Upper lobe of left lung (tissue), 6 donors: ENCODE measurements around the gene ZNF254. TPM values are rescaled to one million over a fixed set of nuclear protein-coding genes. Genes with fewer than 3 reads are reported as not detected.

Experiments used
- ATAC-seq, 2 donors: fragments of 200-7000 bp; cut with Tn5 transposase; one replicate each; pipeline ENCODE4 v1.9.1; 2022; ENCODE audit warnings: mild to moderate bottlenecking in 2 of 2, moderate library complexity in 2 of 2; ENCODE audit not compliant: low FRiP score in 2 of 2
- DNase-seq, 2 donors: peaks; one replicate each; pipeline ENCODE4 v3.0.0-alpha.2; 2019 to 2020
- H3K27ac ChIP-seq, 4 donors: fragments of 200-600 bp; sonication (generic); one replicate each; pipeline ENCODE4 v1.5.1; 2016 to 2019
- H3K27me3 ChIP-seq, 4 donors: fragments of 200-600 bp; sonication (generic); one replicate each; pipeline ENCODE4 v1.5.1; 2017 to 2019
- H3K36me3 ChIP-seq, 4 donors: fragments of 200-600 bp; sonication (generic); one replicate each; pipeline ENCODE4 v1.5.1; 2016 to 2019
- H3K4me1 ChIP-seq, 4 donors: fragments of 200-600 bp; sonication (generic); one replicate each; pipeline ENCODE4 v1.5.1; 2018 to 2019
- H3K4me3 ChIP-seq, 4 donors: fragments of 200-600 bp; sonication (generic); one replicate each; pipeline ENCODE4 v1.5.1; 2017 to 2019; ENCODE audit warnings: mild to moderate bottlenecking in 2 of 4, moderate library complexity in 1 of 4
- H3K9me3 ChIP-seq, 4 donors: fragments of 200-600 bp; sonication (generic); one replicate each; pipeline ENCODE4 v1.5.1; 2018 to 2019
- EP300 ChIP-seq, 4 donors: sonication (generic); formaldehyde crosslinking; IDR thresholded peaks; one replicate each; pipeline ENCODE4 v1.5.1; 2017; ENCODE audit warnings: antibody characterized with exemption in 4 of 4, control low read depth in 2 of 4
- POLR2A ChIP-seq, 4 donors: fragments of 450-650 bp; IDR thresholded peaks; one replicate each; pipeline ENCODE4 v1.5.1; 2016 to 2017; ENCODE audit warnings: antibody characterized with exemption in 4 of 4, mild to moderate bottlenecking in 2 of 4
- POLR2AphosphoS5 ChIP-seq, 2 donors: sonication (generic); formaldehyde crosslinking; IDR thresholded peaks; one replicate each; pipeline ENCODE4 v1.5.1; 2017; ENCODE audit warnings: antibody characterized with exemption in 2 of 2
- WGBS, 2 donors: methylation state at CpG; one replicate each; pipeline ENCODE4 v1.1.5; 2017 to 2018; 5-methylcytosine and 5-hydroxymethylcytosine counted together
- total RNA-seq, 6 donors: library from RNA; depleted of rRNA in 4 of 6; stranded (reverse); fragments of >200 nt in 4 of 6; gene quantifications; one replicate each; pipeline versions ENCODE4 v1.1.0 to v1.2.1, GENCODE V29; 2016 to 2021
- TF ChIP-seq, protein P1 (sequence below), 6 experiments: fragments of 450-650 bp in 4 of 6; fragments of 200-600 bp in 2 of 6; sonication (generic) in 2 of 6; IDR thresholded peaks; one replicate each; pipeline ENCODE4 v1.5.1; 2016 to 2019; ENCODE audit warnings: antibody characterized with exemption in 6 of 6
- donor health status: DM: no; HTN: no; CAD: no; lungs with moderate emphysema.
- donor health status: DM: no; HTN: yes; CAD: no; lungs with severe emphysema.

ZNF254 gene
- total RNA-seq, 6 donors from 2014 or later, result 15.5 to 60.0 (median 18.9) TPM

DNA sequence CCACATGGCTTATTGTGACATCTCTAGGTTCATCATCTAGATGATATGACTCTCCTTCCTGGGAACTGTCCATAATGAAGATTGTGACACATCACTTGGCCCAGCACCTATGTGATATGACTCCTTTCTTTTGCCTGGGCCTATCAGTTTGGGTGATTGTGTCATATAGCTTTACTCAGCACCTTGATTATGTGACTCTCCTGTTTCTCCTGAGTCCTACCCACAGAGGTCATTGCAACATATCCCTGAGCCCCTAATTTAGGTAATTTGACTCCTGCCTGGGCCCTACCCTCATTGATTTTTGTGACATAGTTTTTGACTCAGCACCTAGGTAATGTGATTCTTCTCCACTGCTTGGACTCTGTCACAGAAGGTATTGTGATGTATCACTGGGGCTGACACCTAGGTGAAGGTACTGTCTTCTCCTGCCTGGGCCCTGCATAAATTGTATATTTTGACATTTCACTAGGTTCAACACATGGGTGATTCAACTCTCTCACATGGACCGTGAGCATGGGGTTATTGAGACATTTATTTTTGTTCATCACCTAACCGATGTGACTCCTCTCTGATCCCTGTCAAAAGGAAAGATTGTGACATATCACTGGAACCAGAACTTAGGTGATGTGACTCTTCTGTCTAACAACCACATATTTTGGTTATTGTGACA lies 26.2 kb upstream of the ZNF254 start:
- WGBS, 2 donors, result 90 to 92% methylated on average over 2 of the region's 2 CpGs
- Histone ChIP-seq H3K4me1 (no peaks in the 10 kb centered on the region), H3K27ac (no peak overlapping the region), H3K27me3 (no peaks in the 10 kb centered on the region), H3K9me3 (no peaks in the 10 kb centered on the region), H3K36me3 (peaks cover 0 to 62% (median 32%) of the 10 kb centered on the region in 4 donors), H3K4me3 (no peak overlapping the region)
- TF ChIP-seq EP300 (IDR thresholded peaks at IDR 0.05) (no peak), POLR2AphosphoS5 (IDR thresholded peaks at IDR 0.05) (no peak), POLR2A (IDR thresholded peaks at IDR 0.05) (no peak)
- TF ChIP-seq, protein P1, sequence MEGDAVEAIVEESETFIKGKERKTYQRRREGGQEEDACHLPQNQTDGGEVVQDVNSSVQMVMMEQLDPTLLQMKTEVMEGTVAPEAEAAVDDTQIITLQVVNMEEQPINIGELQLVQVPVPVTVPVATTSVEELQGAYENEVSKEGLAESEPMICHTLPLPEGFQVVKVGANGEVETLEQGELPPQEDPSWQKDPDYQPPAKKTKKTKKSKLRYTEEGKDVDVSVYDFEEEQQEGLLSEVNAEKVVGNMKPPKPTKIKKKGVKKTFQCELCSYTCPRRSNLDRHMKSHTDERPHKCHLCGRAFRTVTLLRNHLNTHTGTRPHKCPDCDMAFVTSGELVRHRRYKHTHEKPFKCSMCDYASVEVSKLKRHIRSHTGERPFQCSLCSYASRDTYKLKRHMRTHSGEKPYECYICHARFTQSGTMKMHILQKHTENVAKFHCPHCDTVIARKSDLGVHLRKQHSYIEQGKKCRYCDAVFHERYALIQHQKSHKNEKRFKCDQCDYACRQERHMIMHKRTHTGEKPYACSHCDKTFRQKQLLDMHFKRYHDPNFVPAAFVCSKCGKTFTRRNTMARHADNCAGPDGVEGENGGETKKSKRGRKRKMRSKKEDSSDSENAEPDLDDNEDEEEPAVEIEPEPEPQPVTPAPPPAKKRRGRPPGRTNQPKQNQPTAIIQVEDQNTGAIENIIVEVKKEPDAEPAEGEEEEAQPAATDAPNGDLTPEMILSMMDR (IDR thresholded peaks at IDR 0.05), result no peak
- ATAC-seq (no peak), DNase-seq (no peak)

DNA sequence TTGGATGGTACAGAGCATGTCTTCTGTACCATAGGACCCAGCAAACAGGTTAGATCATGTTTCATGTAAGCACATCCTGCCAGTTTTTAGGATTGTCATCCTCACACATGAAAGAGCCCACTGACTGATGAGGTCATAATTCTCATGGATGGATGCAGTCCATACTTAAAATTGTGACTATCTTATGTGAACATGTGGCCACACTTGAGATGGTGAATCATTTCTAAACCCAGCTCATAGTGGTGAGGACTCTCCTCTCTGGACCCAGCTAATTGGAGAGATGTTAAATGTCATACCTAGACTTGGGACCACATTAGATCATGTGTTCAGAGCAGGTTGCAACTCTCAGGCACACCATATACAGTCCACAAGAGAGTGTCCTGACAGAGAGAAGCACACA lies 24.8 kb upstream of the ZNF254 start:
- H3K9me3 ChIP-seq, result no peaks in the 10 kb centered on the region
- TF ChIP-seq POLR2AphosphoS5 (IDR thresholded peaks at IDR 0.05) (no peak), EP300 (IDR thresholded peaks at IDR 0.05) (no peak), POLR2A (IDR thresholded peaks at IDR 0.05) (no peak)
- TF ChIP-seq, protein P1 (IDR thresholded peaks at IDR 0.05), result no peak
- H3K4me1 ChIP-seq, result no peaks in the 10 kb centered on the region
- ATAC-seq, result no peak
- DNase-seq, result no peak
- peaks cover 4 to 62% (median 29%) of the 10 kb centered on the region in 4 donors for H3K36me3 ChIP-seq
- H3K4me3 ChIP-seq, result no peak overlapping the region
- H3K27ac ChIP-seq, result no peak overlapping the region
- H3K27me3 ChIP-seq, result no peaks in the 10 kb centered on the region

- Histone ChIP-seq H3K4me3 (no peak overlapping the region), H3K27ac (no peak overlapping the region), H3K27me3 (no peaks in the 10 kb centered on the region), H3K36me3 (peaks cover 4 to 65% (median 34%) of the 10 kb centered on the region in 4 donors), H3K9me3 (no peaks in the 10 kb centered on the region), H3K4me1 (no peaks in the 10 kb centered on the region)
- TF ChIP-seq EP300 (IDR thresholded peaks at IDR 0.05), result no peak
- TF ChIP-seq POLR2A (IDR thresholded peaks at IDR 0.05), result no peak
- TF ChIP-seq POLR2AphosphoS5 (IDR thresholded peaks at IDR 0.05), result no peak
- TF ChIP-seq, protein P1 (IDR thresholded peaks at IDR 0.05), result no peak
- DNase-seq, result no peak
- 87 to 94% methylated on average over 3 to 5 of the region's 5 CpGs for WGBS, 2 donors
- no peak for ATAC-seq
These were observed 23.7 kb upstream of the ZNF254 start for GRCh38 chr19:24063295-24063694.

DNA sequence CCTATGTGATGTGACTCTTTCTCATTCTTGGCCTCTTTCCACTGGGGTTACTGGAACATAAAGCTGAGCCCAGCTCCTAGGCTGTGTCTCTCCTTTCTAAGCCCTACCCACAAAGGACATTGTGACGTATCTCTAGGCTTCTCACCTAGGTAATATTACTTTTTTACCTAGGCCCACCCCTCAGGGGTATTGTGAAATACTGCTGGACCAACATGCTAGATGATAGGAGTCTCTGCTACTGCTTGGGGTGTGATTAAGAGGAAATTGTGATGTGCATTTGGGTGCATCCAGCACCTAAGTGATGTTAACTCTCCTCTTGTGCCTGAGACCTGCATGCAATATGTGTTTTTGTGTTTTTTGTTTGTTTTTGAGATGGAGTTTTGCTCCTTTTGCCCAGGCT lies 22.8 kb upstream of the ZNF254 start:
- DNase-seq, result no peak
- Histone ChIP-seq H3K4me3 (no peak overlapping the region), H3K4me1 (no peaks in the 10 kb centered on the region), H3K36me3 (peaks cover 4 to 61% (median 28%) of the 10 kb centered on the region in 4 donors), H3K9me3 (no peaks in the 10 kb centered on the region), H3K27ac (no peak overlapping the region), H3K27me3 (no peaks in the 10 kb centered on the region)
- TF ChIP-seq, protein P1 (IDR thresholded peaks at IDR 0.05), result no peak
- no peak for TF ChIP-seq EP300 (IDR thresholded peaks at IDR 0.05)
- TF ChIP-seq POLR2A (IDR thresholded peaks at IDR 0.05), result no peak
- no peak for TF ChIP-seq POLR2AphosphoS5 (IDR thresholded peaks at IDR 0.05)
- ATAC-seq, result no peak
- 93 to 100% methylated on average over 1 of the region's 1 CpG for WGBS, 2 donors

GRCh38 chr19:24065243-24065642 lies 21.7 kb upstream of the ZNF254 start:
- no peak for DNase-seq
- Histone ChIP-seq H3K4me1 (no peaks in the 10 kb centered on the region), H3K9me3 (no peaks in the 10 kb centered on the region), H3K27ac (no peak overlapping the region), H3K4me3 (no peak overlapping the region), H3K27me3 (no peaks in the 10 kb centered on the region), H3K36me3 (peaks cover 4 to 53% (median 23%) of the 10 kb centered on the region in 4 donors)
- TF ChIP-seq POLR2AphosphoS5 (IDR thresholded peaks at IDR 0.05), result no peak
- TF ChIP-seq EP300 (IDR thresholded peaks at IDR 0.05), result no peak
- TF ChIP-seq, protein P1 (IDR thresholded peaks at IDR 0.05), result no peak
- TF ChIP-seq POLR2A (IDR thresholded peaks at IDR 0.05), result no peak
- no peak for ATAC-seq
- 96 to 100% methylated on average over 1 of the region's 1 CpG for WGBS, 2 donors
